Endothelial cell (in vitro differentiated cells): ENCODE measurements around the gene MLST8. TPM values are rescaled to one million over a fixed set of nuclear protein-coding genes. Genes with fewer than 3 reads are reported as not detected.

Experiments used
- DNase-seq: peaks from one replicate; pipeline ENCODE4 v3.0.0; 2021; ENCODE audit warnings: low spot score
- H3K27ac Mint-ChIP-seq: one replicate; pipeline ENCODE4 v1.8.0; 2021; ENCODE audit warnings: mixed read lengths, inconsistent platforms; ENCODE audit not compliant: unreplicated experiment
- H3K27me3 Mint-ChIP-seq: one replicate; pipeline ENCODE4 v1.8.0; 2021; ENCODE audit warnings: mild to moderate bottlenecking, moderate library complexity, mixed read lengths, inconsistent platforms; ENCODE audit not compliant: unreplicated experiment
- H3K36me3 Mint-ChIP-seq: one replicate; pipeline ENCODE4 v1.8.0; 2021; ENCODE audit warnings: mild to moderate bottlenecking, low read depth, mixed read lengths, inconsistent platforms; ENCODE audit not compliant: unreplicated experiment
- H3K4me1 Mint-ChIP-seq: one replicate; pipeline ENCODE4 v1.8.0; 2021; ENCODE audit warnings: mild to moderate bottlenecking, mixed read lengths, inconsistent platforms; ENCODE audit not compliant: unreplicated experiment
- H3K4me3 Mint-ChIP-seq: one replicate; pipeline ENCODE4 v1.8.0; 2021; ENCODE audit warnings: mild to moderate bottlenecking, mixed read lengths, inconsistent platforms; ENCODE audit not compliant: unreplicated experiment
- H3K9me3 Mint-ChIP-seq: one replicate; pipeline ENCODE4 v1.8.0; 2021; ENCODE audit warnings: mixed read lengths, inconsistent platforms; ENCODE audit not compliant: unreplicated experiment
- total RNA-seq: library from RNA; stranded (reverse); fragmentation: NEBNext Ultra II Directional; extraction: Animal tissue kit (Norgen Biotek cat#: 25700); gene quantifications from one replicate; pipeline ENCODE4 v1.2.1, GENCODE V29; 2021; ENCODE audit not compliant: unreplicated experiment
- TF ChIP-seq, protein P1 (sequence below): fragments of 200-600 bp; sonication (generic); IDR thresholded peaks from one replicate; pipeline ENCODE4 v1.5.0; 2021; ENCODE audit warnings: antibody characterized with exemption; ENCODE audit not compliant: unreplicated experiment

The MLST8 gene
- total RNA-seq, 1 donor from 2014 or later: 35.4 TPM

DNA sequence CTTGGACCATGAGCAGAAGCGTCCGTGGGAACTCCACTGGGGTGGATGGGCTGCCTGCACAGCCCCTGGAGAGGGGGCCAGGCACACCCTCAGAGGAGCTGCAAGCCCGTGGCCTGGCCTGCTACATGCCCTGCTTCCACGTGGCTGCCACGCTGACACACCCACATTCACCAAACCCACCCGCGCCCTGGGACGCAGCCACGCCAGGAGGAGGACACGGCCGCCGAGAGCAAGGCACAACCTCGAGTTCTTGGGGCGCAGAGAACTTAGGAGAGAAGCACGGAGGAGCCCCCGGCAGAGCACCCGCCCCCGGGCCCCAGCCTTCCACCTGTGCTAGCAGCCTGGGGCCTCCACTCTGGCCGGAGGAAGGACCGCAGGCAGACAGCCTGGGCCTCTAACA lies 27.7 kb upstream of the MLST8 start:
- peaks cover 19% of the 10 kb centered on the region for H3K36me3 Mint-ChIP-seq
- H3K27me3 Mint-ChIP-seq: peaks cover 17% of the 10 kb centered on the region
- TF ChIP-seq, protein P1, sequence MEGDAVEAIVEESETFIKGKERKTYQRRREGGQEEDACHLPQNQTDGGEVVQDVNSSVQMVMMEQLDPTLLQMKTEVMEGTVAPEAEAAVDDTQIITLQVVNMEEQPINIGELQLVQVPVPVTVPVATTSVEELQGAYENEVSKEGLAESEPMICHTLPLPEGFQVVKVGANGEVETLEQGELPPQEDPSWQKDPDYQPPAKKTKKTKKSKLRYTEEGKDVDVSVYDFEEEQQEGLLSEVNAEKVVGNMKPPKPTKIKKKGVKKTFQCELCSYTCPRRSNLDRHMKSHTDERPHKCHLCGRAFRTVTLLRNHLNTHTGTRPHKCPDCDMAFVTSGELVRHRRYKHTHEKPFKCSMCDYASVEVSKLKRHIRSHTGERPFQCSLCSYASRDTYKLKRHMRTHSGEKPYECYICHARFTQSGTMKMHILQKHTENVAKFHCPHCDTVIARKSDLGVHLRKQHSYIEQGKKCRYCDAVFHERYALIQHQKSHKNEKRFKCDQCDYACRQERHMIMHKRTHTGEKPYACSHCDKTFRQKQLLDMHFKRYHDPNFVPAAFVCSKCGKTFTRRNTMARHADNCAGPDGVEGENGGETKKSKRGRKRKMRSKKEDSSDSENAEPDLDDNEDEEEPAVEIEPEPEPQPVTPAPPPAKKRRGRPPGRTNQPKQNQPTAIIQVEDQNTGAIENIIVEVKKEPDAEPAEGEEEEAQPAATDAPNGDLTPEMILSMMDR: no peak
- peak overlapping the region; percentile 67 for H3K4me3 Mint-ChIP-seq
- DNase-seq: no peak
- peaks cover 3% of the 10 kb centered on the region for H3K4me1 Mint-ChIP-seq
- no peak overlapping the region for H3K27ac Mint-ChIP-seq
- no peaks in the 10 kb centered on the region for H3K9me3 Mint-ChIP-seq

DNA sequence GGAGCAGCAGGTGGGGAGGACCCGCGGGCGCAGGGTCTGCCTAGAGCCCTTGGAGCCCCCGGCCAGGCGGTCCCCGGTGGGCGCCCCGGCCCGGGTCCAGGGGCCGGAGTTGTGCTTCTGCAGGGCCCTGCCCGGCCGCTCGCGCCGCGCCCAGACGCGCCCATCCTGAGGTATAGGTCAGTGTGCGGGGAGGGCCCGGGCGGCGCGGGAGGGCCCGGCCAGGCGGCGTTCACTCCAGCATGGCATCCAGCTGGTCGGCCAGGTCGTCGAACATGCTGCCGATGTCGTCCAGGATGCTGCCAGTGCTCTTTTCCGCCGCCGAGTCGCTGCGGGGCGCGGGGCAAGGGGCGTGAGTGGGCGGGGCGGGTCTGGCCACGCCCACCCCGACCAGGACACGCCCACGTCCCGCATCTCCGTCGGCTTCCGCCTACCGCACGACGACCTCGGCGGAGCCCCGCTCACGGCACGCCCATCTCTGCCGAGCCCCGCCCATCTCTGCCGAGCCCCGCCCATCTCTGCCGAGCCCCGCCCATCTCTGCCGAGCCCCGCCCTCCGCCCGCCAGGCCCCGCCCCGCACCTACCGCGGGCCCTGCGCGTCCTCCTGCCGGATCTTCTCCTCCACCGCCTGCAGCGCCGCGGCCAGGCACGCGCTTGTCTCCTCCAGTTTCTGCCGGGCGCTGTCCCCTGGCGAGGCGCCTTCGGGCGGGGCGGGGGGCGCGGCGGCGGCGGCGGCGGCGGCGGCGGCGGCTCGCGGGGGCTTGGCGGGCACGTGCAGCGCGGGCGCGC lies 26.7 kb upstream of the MLST8 start:
- H3K9me3 Mint-ChIP-seq: no peaks in the 10 kb centered on the region
- no peak overlapping the region for H3K27ac Mint-ChIP-seq
- no peak overlapping the region for H3K4me3 Mint-ChIP-seq
- H3K27me3 Mint-ChIP-seq: peaks cover 16% of the 10 kb centered on the region
- DNase-seq: peak; percentile 72
- H3K36me3 Mint-ChIP-seq: peaks cover 16% of the 10 kb centered on the region
- peaks cover 3% of the 10 kb centered on the region for H3K4me1 Mint-ChIP-seq
- TF ChIP-seq, protein P1: no peak

DNA sequence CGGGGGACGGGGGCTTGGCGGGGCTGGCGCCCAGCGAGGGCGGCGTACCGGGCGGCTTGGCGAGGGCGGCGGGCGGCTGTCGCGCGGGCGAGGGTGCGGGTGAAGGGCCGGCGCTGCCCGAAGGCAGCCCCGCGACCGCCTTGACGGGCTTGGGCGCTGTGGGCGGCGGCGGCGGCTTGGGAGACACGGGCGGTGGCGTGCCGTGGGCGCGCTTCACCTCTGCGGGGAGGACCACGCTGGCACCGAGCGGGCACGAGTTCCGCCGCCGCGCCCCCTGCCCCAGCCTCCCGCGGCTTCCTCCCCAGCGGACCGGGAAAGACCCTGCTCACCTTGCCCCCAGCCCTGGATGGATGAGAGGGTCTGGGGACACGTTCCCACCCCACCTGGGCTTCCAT lies 26.1 kb upstream of the MLST8 start:
- Mint-ChIP-seq H3K36me3 (peaks cover 14% of the 10 kb centered on the region), H3K27ac (no peak overlapping the region), H3K27me3 (peaks cover 17% of the 10 kb centered on the region), H3K4me1 (peaks cover under 1% of the 10 kb centered on the region), H3K9me3 (no peaks in the 10 kb centered on the region), H3K4me3 (no peak overlapping the region)
- no peak for DNase-seq
- TF ChIP-seq, protein P1: no peak

DNA sequence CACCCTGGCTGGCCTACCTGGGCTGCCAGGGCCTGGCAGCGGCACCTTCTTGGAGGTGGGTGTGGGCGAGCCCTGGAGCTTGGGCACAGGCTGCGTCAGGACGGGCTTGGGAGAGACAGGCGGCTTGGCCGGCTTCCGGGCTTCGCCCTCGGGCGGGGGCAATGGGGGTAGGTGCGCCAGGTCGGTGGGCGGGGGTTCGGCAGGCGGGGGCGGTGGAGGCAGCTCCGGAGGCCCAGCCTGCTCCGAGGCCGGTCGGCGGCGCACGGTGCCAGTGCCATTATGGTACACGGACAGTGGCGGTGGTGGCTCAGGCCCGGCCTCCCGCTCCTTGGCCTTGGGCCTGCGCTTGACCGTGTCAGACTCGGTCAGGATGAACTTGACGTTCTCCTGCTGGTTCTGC lies 25.7 kb upstream of the MLST8 start:
- Mint-ChIP-seq H3K27me3 (peaks cover 17% of the 10 kb centered on the region), H3K27ac (no peak overlapping the region), H3K4me3 (no peak overlapping the region), H3K9me3 (no peaks in the 10 kb centered on the region), H3K36me3 (peaks cover 10% of the 10 kb centered on the region), H3K4me1 (no peaks in the 10 kb centered on the region)
- TF ChIP-seq, protein P1: no peak
- DNase-seq: no peak

DNA sequence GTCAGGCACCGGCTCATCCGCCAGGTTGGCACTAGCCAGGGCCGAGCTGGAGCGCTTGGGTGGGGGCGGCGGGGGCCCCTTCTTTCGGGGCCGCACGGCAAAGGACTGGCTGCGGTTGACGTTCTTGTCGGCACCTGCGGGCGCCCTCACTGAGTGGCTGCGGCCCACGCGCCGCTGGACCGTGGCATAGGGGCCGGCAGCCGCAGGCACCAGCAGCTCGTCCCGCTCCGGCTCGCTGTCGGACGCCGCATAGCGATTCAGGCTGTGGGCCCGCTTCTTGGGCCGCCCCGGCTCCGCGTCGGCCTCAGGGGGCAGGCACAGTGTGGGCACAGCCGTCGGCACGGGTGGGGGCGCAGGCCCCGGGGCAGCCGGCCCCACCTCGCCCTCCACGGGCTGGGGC lies 24.8 kb upstream of the MLST8 start:
- peaks cover 17% of the 10 kb centered on the region for H3K27me3 Mint-ChIP-seq
- H3K36me3 Mint-ChIP-seq: peaks cover 10% of the 10 kb centered on the region
- TF ChIP-seq, protein P1: no peak
- H3K9me3 Mint-ChIP-seq: no peaks in the 10 kb centered on the region
- no peaks in the 10 kb centered on the region for H3K4me1 Mint-ChIP-seq
- H3K4me3 Mint-ChIP-seq: no peak overlapping the region
- no peak overlapping the region for H3K27ac Mint-ChIP-seq
- no peak for DNase-seq
